OCI-LY7 (cell line): ENCODE data around the gene AOPEP.

Experiments used
- EZH2phosphoT487 ChIP-seq: fragments of 200-600 bp; sonication (generic); IDR thresholded peaks from 2 replicates; pipeline ENCODE4 v1.6.1; 2018; ENCODE audit warnings: low read depth, borderline replicate concordance, mild to moderate bottlenecking, mixed run types, antibody characterized with exemption, low read length, moderate library complexity, mixed read lengths
- TF ChIP-seq, protein P1 (sequence below): fragments of 200-600 bp; sonication (generic); conservative IDR thresholded peaks from 2 replicates; pipeline ENCODE4 v1.5.1; 2014; ENCODE audit warnings: mild to moderate bottlenecking, antibody characterized with exemption, low read length, moderate library complexity, mixed read lengths

DNA sequence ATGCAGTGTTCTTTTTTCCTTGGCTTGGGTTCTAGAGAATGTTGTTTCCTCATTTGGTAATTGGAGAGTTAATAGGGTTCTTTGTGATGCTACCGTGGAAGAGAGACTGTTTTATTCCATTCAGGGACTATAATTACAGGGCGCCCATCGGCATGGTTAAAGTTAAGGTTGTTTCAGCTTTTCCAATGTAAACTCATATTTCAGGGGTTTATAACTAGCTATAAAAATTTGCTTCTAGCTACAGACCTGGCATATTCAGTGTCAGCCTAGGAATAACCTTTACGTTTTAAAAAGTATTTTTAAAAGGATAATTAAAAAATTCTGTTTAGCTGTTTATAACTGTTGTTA lies 99.1 kb downstream of the AOPEP start:
- TF ChIP-seq, protein P1, sequence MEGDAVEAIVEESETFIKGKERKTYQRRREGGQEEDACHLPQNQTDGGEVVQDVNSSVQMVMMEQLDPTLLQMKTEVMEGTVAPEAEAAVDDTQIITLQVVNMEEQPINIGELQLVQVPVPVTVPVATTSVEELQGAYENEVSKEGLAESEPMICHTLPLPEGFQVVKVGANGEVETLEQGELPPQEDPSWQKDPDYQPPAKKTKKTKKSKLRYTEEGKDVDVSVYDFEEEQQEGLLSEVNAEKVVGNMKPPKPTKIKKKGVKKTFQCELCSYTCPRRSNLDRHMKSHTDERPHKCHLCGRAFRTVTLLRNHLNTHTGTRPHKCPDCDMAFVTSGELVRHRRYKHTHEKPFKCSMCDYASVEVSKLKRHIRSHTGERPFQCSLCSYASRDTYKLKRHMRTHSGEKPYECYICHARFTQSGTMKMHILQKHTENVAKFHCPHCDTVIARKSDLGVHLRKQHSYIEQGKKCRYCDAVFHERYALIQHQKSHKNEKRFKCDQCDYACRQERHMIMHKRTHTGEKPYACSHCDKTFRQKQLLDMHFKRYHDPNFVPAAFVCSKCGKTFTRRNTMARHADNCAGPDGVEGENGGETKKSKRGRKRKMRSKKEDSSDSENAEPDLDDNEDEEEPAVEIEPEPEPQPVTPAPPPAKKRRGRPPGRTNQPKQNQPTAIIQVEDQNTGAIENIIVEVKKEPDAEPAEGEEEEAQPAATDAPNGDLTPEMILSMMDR, result no peak
- no peak for TF ChIP-seq EZH2phosphoT487
